Activated naive CD4-positive, alpha-beta T cell treated with anti-CD3 and anti-CD28 coated beads, Interleukin-2, amount 50 U/mL, for 72 hours (primary cell): ENCODE measurements around the gene EML6. TPM values are rescaled to one million over a fixed set of nuclear protein-coding genes. Genes with fewer than 3 reads are reported as not detected.

Experiments
- ATAC-seq, 2 donors: fragments of 150-1000 bp; cut with Tn5 transposase; 2 replicates each; pipeline ENCODE4 v1.10.0; 2021; ENCODE audit warnings: mild to moderate bottlenecking in 2 of 2, moderate library complexity in 2 of 2
- DNase-seq, 2 donors: peaks; one replicate each; pipeline ENCODE4 v3.0.0; 2021 to 2022; ENCODE audit warnings: low spot score in 2 of 2
- H3K27ac Mint-ChIP-seq, 2 donors: one replicate each; pipeline ENCODE4 v1.8.0; 2022; ENCODE audit warnings: mild to moderate bottlenecking in 2 of 2, mixed read lengths in 2 of 2
- H3K36me3 Mint-ChIP-seq, 2 donors: one replicate each; pipeline ENCODE4 v1.8.0; 2022; ENCODE audit warnings: mixed read lengths in 2 of 2
- H3K9me3 Mint-ChIP-seq, 2 donors: one replicate each; pipeline ENCODE4 v1.8.0; 2022; ENCODE audit warnings: mixed read lengths in 2 of 2
- total RNA-seq, 2 donors: library from RNA; stranded (reverse); gene quantifications; one replicate each; pipeline ENCODE4 v1.2.3, GENCODE V29; 2022

EML6 gene
- total RNA-seq, 2 donors from 2014 or later = 0.30 to 2.4 TPM

DNA sequence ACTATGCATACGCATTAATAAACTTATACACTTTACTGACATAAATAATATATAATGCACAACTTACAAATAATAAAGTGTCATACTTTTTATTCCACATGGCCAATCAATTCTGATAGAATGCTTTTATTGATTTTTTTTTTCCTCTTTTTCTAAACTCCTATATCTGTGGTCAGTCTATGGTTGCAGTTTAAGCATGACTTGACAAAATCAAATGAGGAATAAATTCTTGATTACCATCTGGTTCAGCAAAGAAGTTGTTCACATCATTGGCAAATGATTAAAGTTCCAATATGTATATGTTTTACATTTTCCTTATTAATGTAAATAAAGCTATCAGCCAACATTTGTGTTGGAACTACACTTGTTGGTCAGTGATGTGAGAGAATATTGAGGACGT lies 83.5 kb downstream of the EML6 start:
- ATAC-seq (no peak), DNase-seq (no peak)
- H3K36me3 Mint-ChIP-seq = no peaks in the 10 kb centered on the region
- H3K9me3 Mint-ChIP-seq = peaks cover 0 to 16% of the 10 kb centered on the region in 2 donors
- H3K27ac Mint-ChIP-seq = no peak overlapping the region

DNA sequence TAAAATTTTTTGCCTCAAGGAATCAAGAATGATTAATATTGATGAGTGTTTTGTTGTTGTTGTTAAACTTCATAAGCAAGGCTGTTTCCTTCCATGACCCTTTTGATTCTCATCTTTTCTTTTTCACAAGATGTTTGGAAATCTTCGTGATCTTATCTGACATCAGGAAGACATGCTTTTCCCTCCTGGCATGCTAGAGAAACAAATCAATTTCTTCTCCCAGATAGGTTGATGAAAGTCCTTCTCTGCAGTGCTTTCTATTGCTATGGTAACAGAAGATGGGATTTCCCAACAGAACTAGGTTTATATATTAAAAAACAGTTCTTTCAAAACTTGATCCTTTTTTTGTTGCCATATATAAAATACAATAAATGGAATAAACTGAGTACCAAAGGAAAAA lies 85.2 kb downstream of the EML6 start:
- Mint-ChIP-seq H3K9me3 (peaks cover 0 to 16% of the 10 kb centered on the region in 2 donors), H3K36me3 (no peaks in the 10 kb centered on the region), H3K27ac (no peak overlapping the region)
- DNase-seq (no peak), ATAC-seq (no peak)

- peaks cover 0 to 14% of the 10 kb centered on the region in 2 donors for H3K9me3 Mint-ChIP-seq
- H3K36me3 Mint-ChIP-seq = no peaks in the 10 kb centered on the region
- ATAC-seq (no peak), DNase-seq (no peak)
- no peak overlapping the region for H3K27ac Mint-ChIP-seq
Observed at GRCh38 chr2:54809819-54810218, 86.4 kb downstream of the EML6 start.

GRCh38 chr2:54810246-54810645 lies 86.8 kb downstream of the EML6 start:
- H3K27ac Mint-ChIP-seq = no peak overlapping the region
- no peaks in the 10 kb centered on the region for H3K36me3 Mint-ChIP-seq
- no peak for ATAC-seq
- no peak for DNase-seq
- H3K9me3 Mint-ChIP-seq = peaks cover 0 to 10% of the 10 kb centered on the region in 2 donors

- no peak for DNase-seq
- Mint-ChIP-seq H3K27ac (no peak overlapping the region), H3K36me3 (no peaks in the 10 kb centered on the region), H3K9me3 (peaks cover 0 to 9% of the 10 kb centered on the region in 2 donors)
- ATAC-seq = no peak
Observed at GRCh38 chr2:54813584-54813983, 90.1 kb downstream of the EML6 start.

- no peaks in the 10 kb centered on the region for H3K36me3 Mint-ChIP-seq
- H3K9me3 Mint-ChIP-seq = peaks cover 0 to 9% of the 10 kb centered on the region in 2 donors
- DNase-seq = no peak
- H3K27ac Mint-ChIP-seq = no peak overlapping the region
- ATAC-seq = no peak
Observed at GRCh38 chr2:54814389-54815147, 91.1 kb downstream of the EML6 start.

DNA sequence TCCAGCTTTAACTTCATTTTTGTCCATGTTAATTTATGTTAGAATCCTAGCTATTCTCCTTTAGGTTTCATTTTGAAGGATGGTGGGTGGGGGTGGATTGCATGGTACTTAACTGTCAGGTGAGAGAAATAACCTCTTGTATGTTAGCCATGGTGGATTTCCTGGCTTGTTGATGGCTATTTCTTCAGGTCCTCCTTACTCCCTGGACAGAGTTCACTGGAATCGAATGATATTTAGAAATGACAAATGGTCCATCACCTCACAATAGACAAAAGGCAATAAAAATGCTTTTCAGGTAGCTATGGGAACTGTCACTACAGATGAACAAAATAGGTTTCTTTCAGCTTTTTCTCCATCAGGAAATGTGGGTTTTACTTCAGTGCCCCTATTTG lies 91.7 kb downstream of the EML6 start:
- Mint-ChIP-seq H3K9me3 (peaks cover 0 to 9% of the 10 kb centered on the region in 2 donors), H3K27ac (no peak overlapping the region), H3K36me3 (no peaks in the 10 kb centered on the region)
- no peak for DNase-seq
- no peak for ATAC-seq

DNA sequence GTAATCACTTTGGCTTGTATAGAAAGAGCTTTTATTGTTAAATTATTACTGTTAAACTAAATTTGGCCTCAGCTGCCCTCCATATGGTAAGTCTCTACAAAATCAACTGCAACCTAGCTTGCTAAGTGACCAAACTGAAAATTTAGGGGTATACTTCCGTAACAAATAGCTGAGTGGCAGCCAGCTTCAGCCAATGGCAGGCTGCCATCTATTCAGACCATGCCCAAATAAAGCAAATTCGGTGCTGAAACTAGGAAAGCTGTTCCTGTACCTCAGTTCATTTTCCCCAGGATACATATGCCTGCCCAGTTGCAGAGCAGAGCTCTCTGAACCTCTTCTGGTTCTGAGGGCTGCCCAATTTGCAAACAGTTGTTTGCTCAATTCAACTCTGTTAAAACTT lies 94.8 kb downstream of the EML6 start:
- Mint-ChIP-seq H3K9me3 (no peaks in the 10 kb centered on the region), H3K36me3 (no peaks in the 10 kb centered on the region), H3K27ac (no peak overlapping the region)
- ATAC-seq (no peak), DNase-seq (no peak)

DNA sequence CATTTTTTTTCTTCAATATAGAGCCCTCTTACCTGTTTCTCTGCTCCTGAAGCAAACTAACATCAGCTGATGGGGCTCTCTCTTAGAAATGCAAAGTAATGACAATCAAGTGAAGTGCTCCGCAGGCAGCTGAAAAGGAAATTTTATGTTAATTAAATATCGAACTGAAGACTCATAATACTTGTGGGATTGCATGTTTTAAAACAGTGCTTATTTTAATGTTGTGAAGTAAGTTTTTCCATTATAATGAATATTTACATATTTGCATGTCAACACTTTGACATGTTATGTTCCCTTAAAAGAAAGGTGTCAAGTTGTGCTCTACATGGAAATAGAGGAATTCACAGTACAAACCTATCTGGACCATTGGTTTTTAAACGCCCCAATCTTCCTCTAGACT lies 97.1 kb downstream of the EML6 start:
- no peak for ATAC-seq
- Mint-ChIP-seq H3K36me3 (no peaks in the 10 kb centered on the region), H3K27ac (no peak overlapping the region), H3K9me3 (no peaks in the 10 kb centered on the region)
- no peak for DNase-seq

- Mint-ChIP-seq H3K9me3 (no peaks in the 10 kb centered on the region), H3K27ac (no peak overlapping the region), H3K36me3 (no peaks in the 10 kb centered on the region)
- no peak for DNase-seq
- no peak for ATAC-seq
Observed at GRCh38 chr2:54824567-54824966, 101.1 kb downstream of the EML6 start.

- Mint-ChIP-seq H3K27ac (no peak overlapping the region), H3K36me3 (no peaks in the 10 kb centered on the region), H3K9me3 (no peaks in the 10 kb centered on the region)
- DNase-seq (no peak), ATAC-seq (no peak)
Observed at GRCh38 chr2:54830546-54830945, 107.1 kb downstream of the EML6 start.

GRCh38 chr2:54831480-54831879 lies 108.0 kb downstream of the EML6 start:
- Mint-ChIP-seq H3K9me3 (no peaks in the 10 kb centered on the region), H3K36me3 (no peaks in the 10 kb centered on the region), H3K27ac (no peak overlapping the region)
- ATAC-seq (no peak), DNase-seq (no peak)

GRCh38 chr2:54834721-54835120 lies 111.3 kb downstream of the EML6 start:
- H3K36me3 Mint-ChIP-seq = no peaks in the 10 kb centered on the region
- no peak overlapping the region for H3K27ac Mint-ChIP-seq
- DNase-seq (no peak), ATAC-seq (no peak)
- H3K9me3 Mint-ChIP-seq = no peaks in the 10 kb centered on the region

- DNase-seq (no peak), ATAC-seq (no peak)
- Mint-ChIP-seq H3K9me3 (no peaks in the 10 kb centered on the region), H3K36me3 (no peaks in the 10 kb centered on the region), H3K27ac (no peak overlapping the region)
Observed at GRCh38 chr2:54836477-54836876, 113.0 kb downstream of the EML6 start.

GRCh38 chr2:54838585-54839035 lies 115.1 kb downstream of the EML6 start:
- H3K27ac Mint-ChIP-seq = no peak overlapping the region
- H3K9me3 Mint-ChIP-seq = no peaks in the 10 kb centered on the region
- peak; percentile 82 to 94 for ATAC-seq
- DNase-seq = peak in 1 of 2 donors; percentile 70
- H3K36me3 Mint-ChIP-seq = no peaks in the 10 kb centered on the region

DNA sequence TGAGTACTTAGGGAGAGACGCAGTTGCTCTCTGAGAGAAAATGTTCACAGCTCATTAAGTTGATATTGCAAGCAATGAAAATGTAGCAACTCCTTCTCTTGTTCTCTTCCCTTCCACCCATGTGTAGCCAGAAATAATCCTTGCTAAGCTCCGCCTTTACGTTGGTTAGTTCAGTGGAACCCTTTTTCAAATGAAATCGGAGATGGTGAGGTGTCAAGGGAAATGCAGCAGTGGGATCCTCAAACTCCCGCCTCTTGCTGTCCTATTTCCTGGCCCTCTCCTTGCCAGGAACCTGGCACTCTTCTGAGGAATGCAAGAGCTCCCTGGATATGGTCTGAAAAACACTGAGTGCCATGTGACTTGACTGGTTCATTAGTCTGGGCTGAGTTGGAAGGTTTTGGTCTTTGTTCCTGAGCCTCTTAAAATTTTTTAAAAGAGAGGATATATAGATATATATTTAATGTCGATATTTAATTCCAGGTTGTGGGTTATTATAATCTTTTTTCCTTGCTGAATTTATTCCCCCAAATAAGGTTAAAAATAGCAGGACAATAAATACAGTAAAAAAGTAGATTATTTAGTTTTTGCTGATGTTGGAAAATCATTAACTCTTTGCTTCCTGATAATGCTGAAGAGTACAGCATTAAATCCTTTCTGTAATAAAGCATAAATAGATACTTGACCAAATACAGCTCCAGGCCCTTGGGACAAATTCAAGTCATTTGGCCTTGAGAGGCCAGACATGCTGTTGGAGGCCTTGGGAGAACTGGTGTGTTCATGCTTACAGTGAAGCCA lies 116.2 kb downstream of the EML6 start:
- DNase-seq (no peak), ATAC-seq (no peak)
- Mint-ChIP-seq H3K27ac (no peak overlapping the region), H3K9me3 (no peaks in the 10 kb centered on the region), H3K36me3 (no peaks in the 10 kb centered on the region)

- ATAC-seq (no peak), DNase-seq (no peak)
- no peaks in the 10 kb centered on the region for H3K9me3 Mint-ChIP-seq
- no peak overlapping the region for H3K27ac Mint-ChIP-seq
- H3K36me3 Mint-ChIP-seq = no peaks in the 10 kb centered on the region
Observed at GRCh38 chr2:54840559-54841468, 117.4 kb downstream of the EML6 start.
